Measurements from ENCODE around the gene PFDN4. TPM values are rescaled to one million over a fixed set of nuclear protein-coding genes. Genes with fewer than 3 reads are reported as not detected.

Gene PFDN4
- total and polyA plus RNA-seq, 3 donors from 2014 or later = 32.8 to 67.3 (median 44.9) TPM

DNA sequence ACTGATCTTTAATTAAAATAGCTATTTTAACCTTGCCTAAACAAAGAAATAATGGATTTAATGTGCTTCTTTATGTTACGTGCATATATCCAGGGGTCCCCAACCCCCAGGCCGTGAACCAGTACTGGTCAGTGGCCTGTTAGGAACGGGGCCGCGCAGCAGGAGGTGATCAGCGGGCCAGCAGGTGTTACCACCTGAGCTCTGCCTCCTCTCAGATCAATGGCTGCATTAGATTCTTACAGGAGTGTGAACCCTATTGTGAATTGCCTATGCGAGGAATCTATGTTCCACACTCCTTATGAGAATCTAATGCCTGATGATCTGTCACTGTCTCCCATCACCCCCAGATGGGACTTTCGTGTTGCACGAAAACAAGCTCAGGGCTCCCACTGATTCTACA is 42.9 kb upstream of the PFDN4 start:
- TF ChIP-seq CTCF (IDR thresholded peaks at IDR 0.05) = no peak
- TF ChIP-seq POLR2A (IDR thresholded peaks at IDR 0.05) = no peak
- Histone ChIP-seq H3K36me3 (ENCODE audit: low read depth, missing control alignments) (no peaks in the 10 kb centered on the region), H3K9me3 (no peaks in the 10 kb centered on the region), H3K4me3 (no peak overlapping the region), H3K4me1 (no peaks in the 10 kb centered on the region), H3K27ac (no peak overlapping the region), H3K27me3 (no peaks in the 10 kb centered on the region)
- WGBS, 2 donors = 94 to 95% methylated on average over 9 of the region's 9 CpGs
- DNase-seq = no peak
- intact Hi-C loops (cut with DNase I; ENCODE audit: low total_unique reads) = no loop called here

GRCh38 chr20:54165803-54166202 is 42.1 kb upstream of the PFDN4 start:
- H3K4me1 ChIP-seq = no peaks in the 10 kb centered on the region
- intact Hi-C loops (cut with DNase I; ENCODE audit: low total_unique reads) = no loop called here
- H3K27me3 ChIP-seq = no peaks in the 10 kb centered on the region
- 60 to 68% methylated on average over 2 of the region's 2 CpGs for WGBS, 2 donors
- H3K9me3 ChIP-seq = no peaks in the 10 kb centered on the region
- H3K27ac ChIP-seq = no peak overlapping the region
- TF ChIP-seq POLR2A (IDR thresholded peaks at IDR 0.05) = no peak
- no peak for TF ChIP-seq CTCF (IDR thresholded peaks at IDR 0.05)
- no peak overlapping the region for H3K4me3 ChIP-seq
- no peak for DNase-seq
- no peaks in the 10 kb centered on the region for H3K36me3 ChIP-seq (ENCODE audit: low read depth, missing control alignments)

DNA sequence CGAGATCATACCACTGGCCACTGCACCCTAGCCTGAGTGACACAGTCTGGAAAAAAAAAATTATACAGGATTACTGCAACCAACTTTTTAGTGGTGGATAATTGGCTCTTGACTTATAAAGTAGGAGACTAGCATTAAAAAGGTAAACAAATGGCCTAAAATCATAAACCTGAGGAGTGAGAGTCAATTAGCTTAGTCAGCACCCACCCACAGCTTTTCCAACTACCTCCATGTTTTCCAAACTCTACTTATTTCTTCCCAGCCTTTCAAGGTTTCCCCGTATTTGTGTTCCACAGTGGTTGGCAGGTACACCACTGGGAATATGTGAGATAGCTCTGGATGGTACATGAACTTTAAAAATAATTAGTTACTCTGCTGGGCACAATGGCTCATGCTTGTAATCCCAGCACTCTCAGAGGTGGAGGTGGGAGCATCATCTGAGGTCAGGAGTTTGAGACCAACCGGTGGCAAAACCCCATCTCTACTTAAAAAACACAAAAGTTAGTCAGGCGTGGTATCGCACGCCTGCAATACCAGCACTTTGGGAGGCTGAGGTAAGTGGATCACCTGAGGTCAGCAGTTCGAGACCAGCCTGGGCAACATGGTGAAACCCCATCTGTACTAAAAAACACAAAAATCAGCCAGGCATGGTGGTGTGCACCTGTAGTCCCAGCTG is 40.8 kb upstream of the PFDN4 start:
- intact Hi-C loops (cut with DNase I; ENCODE audit: low total_unique reads) = no loop called here
- Histone ChIP-seq H3K27ac (no peak overlapping the region), H3K9me3 (no peaks in the 10 kb centered on the region), H3K27me3 (no peaks in the 10 kb centered on the region), H3K36me3 (ENCODE audit: low read depth, missing control alignments) (no peaks in the 10 kb centered on the region), H3K4me1 (no peaks in the 10 kb centered on the region), H3K4me3 (no peak overlapping the region)
- 87 to 94% methylated on average over 7 of the region's 7 CpGs for WGBS, 2 donors
- DNase-seq = no peak
- TF ChIP-seq CTCF (IDR thresholded peaks at IDR 0.05) (no peak), POLR2A (IDR thresholded peaks at IDR 0.05) (no peak)

DNA sequence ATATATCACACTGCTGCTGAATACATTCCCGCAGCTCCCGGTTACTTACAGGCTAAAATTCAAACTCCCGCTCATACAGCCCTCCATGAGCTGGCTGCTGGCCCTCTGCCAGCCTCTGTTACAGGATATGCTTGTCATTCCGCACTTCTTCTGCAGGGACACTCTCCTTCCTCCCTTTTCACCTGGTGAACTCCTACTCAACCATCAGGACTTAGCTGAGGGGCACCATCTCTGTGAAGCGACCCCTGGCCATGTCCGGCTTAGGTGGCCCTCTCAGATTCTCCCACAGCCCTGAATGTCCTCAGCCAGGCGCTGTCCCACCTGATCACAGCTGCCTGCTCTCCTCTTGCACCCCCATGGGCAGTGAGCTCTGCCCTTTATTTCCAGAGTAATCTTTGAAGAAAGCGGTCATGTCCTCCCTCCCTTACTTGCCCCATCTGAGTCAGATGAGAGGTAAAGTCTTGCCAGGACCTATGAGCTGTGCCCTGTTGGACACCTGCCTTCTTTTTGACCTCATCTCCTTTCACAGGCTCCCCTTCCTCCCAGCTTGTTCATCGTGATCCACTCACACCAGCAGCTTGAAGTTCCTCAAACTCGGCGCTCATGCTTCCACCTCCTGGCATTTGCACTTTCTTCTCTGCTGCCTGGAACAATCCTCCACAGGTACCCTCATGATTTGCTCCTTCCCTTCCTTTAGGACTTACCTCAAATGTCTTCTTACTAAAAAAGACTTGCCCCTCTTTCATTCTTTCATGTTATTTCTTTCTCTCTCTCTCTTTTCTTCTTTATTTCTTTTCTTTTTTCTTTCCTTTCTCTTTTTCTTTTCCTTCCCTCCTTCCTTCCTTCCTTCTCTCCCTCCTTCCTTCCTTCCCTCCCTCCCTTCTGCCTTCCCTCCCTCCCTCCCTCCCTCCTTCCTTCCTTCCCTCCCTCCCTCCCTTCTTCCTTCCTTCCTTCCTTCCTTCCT is 39.7 kb upstream of the PFDN4 start:
- DNase-seq = no peak
- intact Hi-C loops (cut with DNase I; ENCODE audit: low total_unique reads) = no loop called here
- 58 to 72% methylated on average over 11 of the region's 11 CpGs for WGBS, 2 donors
- Histone ChIP-seq H3K36me3 (ENCODE audit: low read depth, missing control alignments) (no peaks in the 10 kb centered on the region), H3K27ac (no peak overlapping the region), H3K4me3 (no peak overlapping the region), H3K27me3 (no peaks in the 10 kb centered on the region), H3K4me1 (no peaks in the 10 kb centered on the region), H3K9me3 (no peaks in the 10 kb centered on the region)
- TF ChIP-seq CTCF (IDR thresholded peaks at IDR 0.05) (no peak), POLR2A (IDR thresholded peaks at IDR 0.05) (no peak)

Data from testis (tissue), 3 donors.